GM21825 (cell line): ENCODE data around the gene NKD1.
"Not testable (repeated sequence)": the region's sequence is repeated elsewhere in the genome, so short reads cannot be mapped to it uniquely, and the experiment has no call there.

Experiments used
- ATAC-seq: cut with Tn5 transposase; IDR thresholded peaks from one replicate; pipeline ENCODE4 v1.9.1; 2021; ENCODE audit warnings: mild to moderate bottlenecking, moderate library complexity; ENCODE audit not compliant: unreplicated experiment

The NKD1 gene

GRCh38 chr16:50574745-50575136, 26.5 kb downstream of the NKD1 start:
- no peak for ATAC-seq

- ATAC-seq = no peak
Measured at GRCh38 chr16:50575743-50576142, 27.5 kb downstream of the NKD1 start.

DNA sequence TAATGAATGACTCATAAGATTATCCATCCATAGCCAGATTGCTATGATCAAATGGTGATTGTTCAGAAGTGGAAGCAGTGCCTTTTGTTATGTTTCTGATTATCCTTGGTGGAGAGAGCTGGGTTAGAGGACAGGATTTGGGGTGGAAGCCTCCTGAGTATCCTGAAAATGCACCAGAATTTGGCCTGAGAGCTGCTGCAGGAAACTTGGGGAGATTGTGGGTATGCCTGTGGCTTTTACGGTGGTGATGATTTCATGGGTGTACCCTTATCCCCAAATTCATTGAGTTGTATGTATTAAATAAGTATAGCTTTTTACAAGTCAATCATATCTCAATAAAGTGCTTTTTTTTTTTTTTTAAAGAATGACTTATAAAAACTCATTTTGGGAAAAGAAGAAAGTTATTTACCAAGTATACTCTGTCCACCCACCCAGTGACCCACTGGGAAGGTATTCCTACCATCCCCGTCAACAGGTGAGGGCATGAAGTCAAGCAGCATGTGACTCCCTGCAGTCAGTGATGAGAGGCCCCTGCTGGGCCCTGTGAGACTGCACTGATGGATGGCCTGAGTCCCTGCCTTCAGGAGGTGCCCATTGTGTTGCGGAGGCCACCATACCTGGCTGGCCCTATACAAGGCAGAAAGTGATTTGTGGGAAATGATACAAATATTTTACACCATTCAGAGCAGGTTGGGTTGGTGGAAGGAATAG, 28.4 kb downstream of the NKD1 start:
- no peak for ATAC-seq

DNA sequence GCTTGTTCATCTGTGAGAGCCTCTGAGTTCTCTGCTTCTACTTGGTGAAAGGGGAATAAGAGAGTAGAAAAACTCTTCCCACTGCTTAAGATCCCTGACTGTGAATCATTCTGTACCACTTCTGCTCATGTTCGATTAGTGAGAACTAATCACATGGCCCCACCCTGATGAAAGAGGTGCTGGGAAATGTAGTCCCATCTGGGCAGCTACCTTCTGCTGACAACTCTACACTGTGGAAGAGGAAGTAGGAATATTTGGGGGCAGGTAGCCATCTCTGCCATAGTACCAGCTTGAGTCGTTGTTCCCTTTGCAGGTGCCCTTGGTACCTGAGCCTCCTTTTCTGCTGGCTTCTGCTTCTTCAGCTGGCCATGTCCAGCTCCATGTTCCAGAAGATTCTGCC, 29.9 kb downstream of the NKD1 start:
- ATAC-seq = no peak

DNA sequence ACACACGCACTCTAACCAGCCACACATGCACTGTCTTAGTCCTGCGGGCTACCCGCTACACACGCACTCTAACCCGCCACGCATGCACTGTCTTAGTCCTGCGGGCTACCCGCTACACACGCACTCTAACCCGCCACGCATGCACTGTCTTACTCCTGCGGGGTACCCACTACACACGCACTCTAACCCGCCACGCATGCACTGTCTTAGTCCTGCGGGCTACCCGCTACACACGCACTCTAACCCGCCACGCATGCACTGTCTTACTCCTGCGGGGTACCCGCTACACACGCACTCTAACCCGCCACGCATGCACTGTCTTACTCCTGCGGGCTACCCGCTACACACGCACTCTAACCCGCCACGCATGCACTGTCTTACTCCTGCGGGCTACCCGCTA, 31.2 kb downstream of the NKD1 start:
- not testable (repeated sequence) for ATAC-seq

GRCh38 chr16:50580180-50580798, 32.1 kb downstream of the NKD1 start:
- no peak for ATAC-seq

DNA sequence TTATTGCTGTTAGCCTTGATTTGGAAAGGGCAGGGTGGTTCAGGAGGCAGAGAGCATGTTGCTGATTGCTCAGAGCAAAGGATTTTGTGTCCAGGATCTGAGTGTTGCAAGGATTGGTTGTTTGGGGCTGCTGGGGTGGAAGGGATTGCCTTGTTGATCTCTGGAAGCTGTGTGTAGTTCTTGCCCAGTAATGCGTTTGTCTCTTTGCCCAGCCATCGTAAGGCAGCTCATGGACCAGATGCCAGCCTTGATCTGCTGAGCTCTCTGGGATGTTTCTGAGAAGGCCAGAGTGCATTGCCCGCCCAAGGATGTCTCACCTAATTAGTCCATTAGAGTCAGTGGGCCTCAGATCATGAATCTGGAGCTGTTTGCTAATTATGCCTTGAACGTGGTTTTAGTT, 33.6 kb downstream of the NKD1 start:
- no peak for ATAC-seq

GRCh38 chr16:50583211-50583610, 35.0 kb downstream of the NKD1 start:
- ATAC-seq = no peak

GRCh38 chr16:50584033-50584722, 36.0 kb downstream of the NKD1 start:
- peak; percentile 50 for ATAC-seq

GRCh38 chr16:50585331-50585776, 37.2 kb downstream of the NKD1 start:
- no peak for ATAC-seq

GRCh38 chr16:50587543-50587942, 39.3 kb downstream of the NKD1 start:
- ATAC-seq = no peak

- ATAC-seq = no peak
Measured at GRCh38 chr16:50588276-50588675, 40.1 kb downstream of the NKD1 start.

DNA sequence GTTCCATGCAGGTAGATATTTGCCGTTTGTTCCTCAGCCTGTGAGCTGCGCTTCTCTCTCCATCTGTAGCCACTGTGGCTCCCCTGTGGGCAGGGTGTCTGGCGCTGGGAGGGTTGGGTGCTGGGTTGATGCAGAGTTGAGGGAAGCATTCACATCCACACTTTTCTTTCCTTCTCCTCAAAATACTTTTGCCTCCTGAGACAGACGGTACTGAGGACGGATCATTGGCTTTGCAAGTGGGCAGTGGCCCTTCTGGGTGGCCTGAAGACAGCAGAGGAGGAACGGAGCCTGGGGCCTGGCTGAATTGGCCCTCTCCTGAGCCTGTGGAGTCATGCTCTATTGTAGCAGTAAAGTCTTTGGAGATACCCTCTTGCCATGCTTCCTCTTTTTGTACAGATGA, 43.0 kb downstream of the NKD1 start:
- ATAC-seq = no peak

GRCh38 chr16:50591800-50592771, 43.9 kb downstream of the NKD1 start:
- no peak for ATAC-seq

- no peak for ATAC-seq
Measured at GRCh38 chr16:50592996-50593395, 44.8 kb downstream of the NKD1 start.

DNA sequence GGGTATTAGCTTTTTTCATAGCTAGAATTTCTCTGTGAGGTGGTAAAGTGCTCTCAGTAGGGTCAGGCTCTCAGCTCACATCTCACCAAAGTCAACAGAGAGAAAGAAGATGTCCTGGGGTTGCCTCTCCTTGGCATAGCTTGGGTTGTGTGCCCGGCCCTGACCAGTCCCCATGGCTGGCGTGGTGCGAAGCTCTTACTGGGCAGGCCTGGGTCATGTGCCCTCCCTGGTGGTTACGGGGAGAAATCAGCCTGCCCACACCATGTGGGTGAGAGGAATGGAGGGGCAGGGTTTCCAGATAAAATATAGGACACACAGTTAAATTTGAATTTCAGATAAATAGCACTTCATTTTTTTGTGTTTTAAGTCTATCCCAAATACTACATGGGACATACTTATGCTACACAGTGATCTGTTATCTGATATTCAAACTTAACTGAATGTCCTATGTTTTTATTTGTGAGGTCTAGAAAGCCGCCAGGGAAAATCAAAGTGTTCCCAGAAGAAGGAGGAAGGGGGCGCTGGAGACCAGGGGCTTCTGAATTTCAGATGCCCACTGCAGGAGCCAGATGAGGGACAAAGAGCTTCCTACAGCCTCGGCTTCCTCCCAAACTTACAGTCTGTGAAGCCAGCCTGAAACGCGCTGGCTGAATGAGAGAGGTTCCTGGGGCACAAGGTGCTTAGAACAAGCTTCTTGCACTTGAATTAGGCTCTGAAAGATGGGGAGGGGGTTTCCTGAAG, 45.4 kb downstream of the NKD1 start:
- ATAC-seq = no peak

- ATAC-seq = no peak
Measured at GRCh38 chr16:50594308-50595260, 46.4 kb downstream of the NKD1 start.

DNA sequence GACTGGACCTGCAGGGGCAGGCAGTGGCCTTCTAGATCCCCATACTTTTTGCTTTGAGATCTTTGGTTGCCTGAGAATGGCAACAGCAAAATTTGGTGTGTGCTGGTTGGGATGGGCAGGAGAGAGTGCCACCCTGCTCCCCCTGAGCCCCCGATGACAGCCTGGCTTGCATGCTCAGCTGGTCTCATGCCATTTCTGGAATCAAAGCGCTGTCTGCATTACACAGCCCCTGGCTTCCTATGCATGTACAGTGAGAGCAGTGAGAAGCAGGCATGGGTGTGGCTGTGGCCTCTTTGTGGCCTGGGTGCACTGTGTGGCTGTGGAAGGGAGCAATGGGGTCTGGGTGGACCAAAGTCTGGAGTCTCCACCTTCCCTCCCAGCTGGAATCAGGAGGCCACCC, 47.7 kb downstream of the NKD1 start:
- ATAC-seq = no peak

DNA sequence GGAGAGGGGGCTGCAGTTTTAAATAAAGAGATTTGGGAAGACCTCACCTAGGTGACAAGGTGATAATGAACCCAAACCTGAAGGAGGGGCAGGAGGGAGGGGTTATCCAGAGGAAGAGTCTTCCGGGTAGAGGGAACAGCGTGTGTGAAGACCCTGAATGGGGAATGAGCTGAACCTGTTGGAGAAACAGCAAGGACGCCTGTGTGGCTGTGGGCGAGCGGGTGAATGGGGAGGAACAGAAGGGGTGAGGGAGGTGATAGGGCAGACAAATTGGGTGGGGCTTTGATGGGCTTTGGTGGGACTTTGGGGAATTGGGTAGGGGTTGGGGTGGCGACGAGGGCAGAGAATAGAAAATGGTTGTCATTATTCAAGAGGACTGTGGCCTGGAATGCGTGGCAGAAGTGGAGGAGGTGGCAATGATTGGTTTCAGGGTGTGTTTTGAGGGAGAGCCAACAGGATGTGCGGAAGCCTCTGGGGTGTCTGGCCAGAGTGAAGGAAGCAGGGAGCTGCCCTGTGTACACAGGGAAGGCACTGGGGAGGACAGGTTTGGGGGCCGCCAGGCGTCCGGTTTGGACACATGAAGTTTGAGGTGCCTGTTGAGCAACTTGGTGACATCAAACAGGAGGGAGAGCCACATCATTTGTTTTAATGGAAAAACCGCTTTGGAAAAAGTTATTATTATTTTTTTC, 48.7 kb downstream of the NKD1 start:
- ATAC-seq = no peak
